Kasumi-1 (cell line): ENCODE measurements around the gene NSL1.
"Not testable (repeated sequence)": the region's sequence is repeated elsewhere in the genome, so short reads cannot be mapped to it uniquely, and the experiment has no call there.

Source experiments
- DNase-seq, 2 experiments: peaks; one replicate each; lab custom pipeline; 2025; lab: John Stamatoyannopoulos, UW

NSL1 gene

GRCh38 chr1:212783976-212784375, 7.6 kb downstream of the NSL1 start:
- no peak for DNase-seq

GRCh38 chr1:212782422-212783154, 9.0 kb downstream of the NSL1 start:
- peak; percentile 58 to 67 for DNase-seq

GRCh38 chr1:212781225-212781624, 10.4 kb downstream of the NSL1 start:
- no peak for DNase-seq

GRCh38 chr1:212780759-212781158, 10.8 kb downstream of the NSL1 start:
- no peak for DNase-seq

- DNase-seq: not testable (repeated sequence)
These were observed 12.5 kb downstream of the NSL1 start for GRCh38 chr1:212779086-212779485.

GRCh38 chr1:212777151-212777550, 14.4 kb downstream of the NSL1 start:
- DNase-seq: peak; percentile 79

- DNase-seq: no peak
These were observed 16.3 kb downstream of the NSL1 start for GRCh38 chr1:212775241-212775640.

GRCh38 chr1:212774584-212774983, 17.0 kb downstream of the NSL1 start:
- DNase-seq: peak; percentile 84 to 86

- no peak for DNase-seq
These were observed 18.6 kb downstream of the NSL1 start for GRCh38 chr1:212773011-212773410.

- DNase-seq: peak in 1 of 2 experiments; percentile 19
These were observed 20.2 kb downstream of the NSL1 start for GRCh38 chr1:212771341-212771740.

GRCh38 chr1:212769459-212770167, 22.0 kb downstream of the NSL1 start:
- DNase-seq: no peak

GRCh38 chr1:212766825-212767224, 24.8 kb downstream of the NSL1 start:
- DNase-seq: not testable (repeated sequence)

GRCh38 chr1:212764718-212765281, 26.8 kb downstream of the NSL1 start:
- not testable (repeated sequence) for DNase-seq

- no peak for DNase-seq
These were observed 28.7 kb downstream of the NSL1 start for GRCh38 chr1:212762839-212763238.

- no peak for DNase-seq
These were observed 29.3 kb downstream of the NSL1 start for GRCh38 chr1:212762234-212762633.

GRCh38 chr1:212760126-212760823, 31.3 kb downstream of the NSL1 start:
- DNase-seq: peak; percentile 6 to 44

- no peak for DNase-seq
These were observed 31.9 kb downstream of the NSL1 start for GRCh38 chr1:212759683-212760082.

- DNase-seq: no peak
These were observed 36.9 kb downstream of the NSL1 start for GRCh38 chr1:212754680-212755079.

- DNase-seq: peak; percentile 20 to 26
These were observed 37.4 kb downstream of the NSL1 start for GRCh38 chr1:212754193-212754592.

GRCh38 chr1:212753749-212754148, 37.8 kb downstream of the NSL1 start:
- no peak for DNase-seq

GRCh38 chr1:212752934-212753497, 38.6 kb downstream of the NSL1 start:
- DNase-seq: no peak
